Stimulated activated naive CD4-positive, alpha-beta T cell treated with Interleukin-2 at 50 U/mL for 16 hours (primary cell): Measurements from ENCODE around the gene CNKSR3.

Experiments used
- DNase-seq: peaks from one replicate; lab custom pipeline; 2025; lab: John Stamatoyannopoulos, UW

Gene CNKSR3

DNA sequence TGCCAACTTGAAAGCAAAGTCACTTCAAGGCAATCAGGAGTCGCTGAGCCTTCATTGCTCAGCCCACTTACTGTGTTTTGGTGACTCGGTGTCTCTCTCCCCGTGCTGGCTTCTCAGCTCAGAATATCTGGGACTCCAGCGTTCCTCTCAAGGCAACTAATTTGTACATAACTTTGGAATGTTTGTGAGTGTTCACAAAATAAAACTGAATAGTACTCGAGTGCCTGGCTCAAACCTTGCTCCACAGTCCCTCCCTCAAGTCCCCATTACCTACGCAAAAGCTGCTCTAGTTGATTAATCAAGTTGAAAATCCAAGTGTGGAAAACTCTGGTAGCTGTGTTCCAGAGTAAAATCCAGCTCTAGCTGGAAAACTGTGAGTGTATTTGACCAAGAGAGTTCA is 162.5 kb downstream of the CNKSR3 start:
- no peak for DNase-seq

DNA sequence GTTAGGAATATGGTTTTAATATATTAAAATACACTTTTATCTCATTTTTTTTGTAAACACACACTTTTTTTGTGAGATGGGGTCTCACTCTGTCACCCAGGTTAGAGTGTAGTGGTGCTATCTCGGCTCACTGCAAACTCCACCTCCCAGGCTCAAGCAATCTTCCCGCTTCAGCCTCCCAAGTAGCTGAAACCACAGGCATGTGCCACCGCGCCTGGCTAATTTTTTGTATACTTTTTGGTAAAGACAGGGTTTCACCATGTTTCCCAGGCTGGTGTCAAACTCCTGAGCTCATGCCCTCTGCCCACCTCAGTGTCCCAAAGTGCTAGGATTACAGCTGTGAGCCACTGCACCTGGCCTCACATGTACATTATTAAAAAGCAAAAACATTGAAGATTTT is 164.7 kb downstream of the CNKSR3 start:
- no peak for DNase-seq

DNA sequence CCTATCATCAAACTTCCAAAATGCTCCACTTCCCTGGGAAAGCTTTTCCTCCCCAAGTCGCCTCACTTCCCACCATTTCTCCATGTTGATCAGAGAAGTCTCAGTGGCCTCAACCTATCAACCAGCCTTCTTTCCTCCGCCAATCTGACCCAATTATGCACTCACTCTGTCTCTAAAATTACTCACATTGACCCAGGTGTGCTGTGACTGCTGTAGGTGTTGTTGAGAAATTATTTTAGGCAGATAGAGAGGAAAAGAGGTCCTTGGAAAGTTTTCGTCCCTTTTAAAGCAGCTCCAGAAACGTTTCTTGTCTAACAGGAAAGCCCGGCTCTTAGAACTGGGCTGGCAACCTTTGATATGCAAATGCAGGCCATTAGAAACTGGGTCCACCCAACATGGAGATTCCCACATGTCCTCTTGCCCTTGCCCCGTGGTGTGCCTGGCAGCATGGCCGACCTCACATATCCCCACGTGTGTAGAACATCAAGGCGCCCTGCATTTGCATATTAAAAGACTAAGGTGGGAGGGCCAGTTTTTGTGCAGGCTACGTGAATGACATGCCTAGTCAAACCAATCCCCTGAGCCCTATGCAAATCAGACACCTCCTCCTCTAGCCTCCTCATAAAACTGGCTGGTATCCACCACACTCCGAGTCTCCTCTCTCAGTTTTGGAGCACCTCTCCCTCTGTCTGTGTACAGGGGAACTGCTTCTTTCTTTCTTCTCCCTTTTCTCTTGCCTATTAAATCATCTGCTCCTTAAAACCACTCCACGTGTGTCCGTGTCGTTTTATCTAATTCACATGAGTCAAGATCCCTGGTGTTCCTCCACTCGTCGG is 166.8 kb downstream of the CNKSR3 start:
- DNase-seq, result no peak

DNA sequence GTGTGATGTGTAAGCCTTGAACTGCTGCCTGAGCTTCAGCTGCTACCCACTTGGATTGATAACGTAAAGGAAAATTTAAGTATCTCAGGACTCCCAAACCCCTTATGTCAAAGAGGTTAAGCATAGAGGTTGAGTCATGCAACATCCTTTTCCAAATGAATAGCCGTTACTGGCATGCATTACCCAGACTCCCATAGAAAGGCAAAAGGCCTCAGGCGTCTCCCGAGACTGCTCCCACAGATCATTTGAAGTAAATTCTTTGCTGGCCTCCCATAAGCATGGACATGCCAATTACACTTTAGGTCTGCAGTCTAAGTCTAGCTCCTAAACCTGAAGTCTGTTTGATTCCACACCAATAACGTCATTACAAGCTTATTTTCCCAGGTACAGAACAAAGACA is 168.6 kb downstream of the CNKSR3 start:
- no peak for DNase-seq

DNA sequence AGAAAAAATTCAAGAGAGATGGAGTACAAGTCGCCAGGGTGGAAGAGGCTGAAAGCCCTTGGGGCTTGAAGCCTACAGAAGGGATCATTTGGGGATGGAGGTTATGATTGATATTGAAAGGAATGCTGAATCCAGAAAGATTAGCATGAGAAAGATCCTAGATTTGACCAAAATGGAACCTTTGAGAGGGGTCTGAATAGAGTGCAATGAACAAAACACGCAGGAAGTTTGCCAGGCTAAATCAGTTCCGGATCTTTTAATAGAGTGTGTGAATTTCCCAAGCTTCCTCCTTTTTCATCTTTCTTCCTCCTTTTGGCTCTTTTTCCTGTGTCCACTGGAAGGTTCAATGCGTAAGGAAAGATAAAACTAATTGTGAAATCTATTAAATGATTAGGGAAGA is 169.1 kb downstream of the CNKSR3 start:
- no peak for DNase-seq
